GM23338 (cell line): Measurements from ENCODE around the gene ADGRD2.

Source experiments
- CTCF ChIP-seq, 2 experiments: fragments of 200-600 bp in 1 of 2; sonication (generic) in 1 of 2; conservative IDR thresholded peaks; 2 replicates each; pipeline versions ENCODE4 v1.5.1 to v1.6.1; 2016 to 2017; ENCODE audit warnings: antibody characterized with exemption in 2 of 2, low read depth in 2 of 2, mild to moderate bottlenecking in 2 of 2, moderate library complexity in 1 of 2
- EZH2 ChIP-seq: fragments of 200-600 bp; sonication (generic); IDR thresholded peaks from one replicate; pipeline ENCODE4 v1.8.0; 2017; ENCODE audit warnings: antibody characterized with exemption, mild to moderate bottlenecking, low read depth; ENCODE audit not compliant: unreplicated experiment
- EZH2phosphoT487 ChIP-seq: fragments of 200-600 bp; sonication (generic); IDR thresholded peaks from one replicate; pipeline ENCODE4 v1.8.1; 2018; ENCODE audit warnings: antibody characterized with exemption; ENCODE audit not compliant: unreplicated experiment

GRCh38 chr9:124429530-124429867 lies 20.8 kb upstream of the ADGRD2 start:
- no peak for TF ChIP-seq CTCF (conservative IDR thresholded peaks at IDR 0.05; ENCODE audit: low read depth in 2 of 2)
- TF ChIP-seq EZH2: no peak
- no peak for TF ChIP-seq EZH2phosphoT487
